ENCODE data around the gene MDFIC. TPM values are rescaled to one million over a fixed set of nuclear protein-coding genes. Genes with fewer than 3 reads are reported as not detected.

MDFIC gene
- total RNA-seq, 3 donors from 2014 or later (not counting 1 experiment from before 2014, with no cell fraction given) = 19.1 to 24.0 (median 21.8) TPM

DNA sequence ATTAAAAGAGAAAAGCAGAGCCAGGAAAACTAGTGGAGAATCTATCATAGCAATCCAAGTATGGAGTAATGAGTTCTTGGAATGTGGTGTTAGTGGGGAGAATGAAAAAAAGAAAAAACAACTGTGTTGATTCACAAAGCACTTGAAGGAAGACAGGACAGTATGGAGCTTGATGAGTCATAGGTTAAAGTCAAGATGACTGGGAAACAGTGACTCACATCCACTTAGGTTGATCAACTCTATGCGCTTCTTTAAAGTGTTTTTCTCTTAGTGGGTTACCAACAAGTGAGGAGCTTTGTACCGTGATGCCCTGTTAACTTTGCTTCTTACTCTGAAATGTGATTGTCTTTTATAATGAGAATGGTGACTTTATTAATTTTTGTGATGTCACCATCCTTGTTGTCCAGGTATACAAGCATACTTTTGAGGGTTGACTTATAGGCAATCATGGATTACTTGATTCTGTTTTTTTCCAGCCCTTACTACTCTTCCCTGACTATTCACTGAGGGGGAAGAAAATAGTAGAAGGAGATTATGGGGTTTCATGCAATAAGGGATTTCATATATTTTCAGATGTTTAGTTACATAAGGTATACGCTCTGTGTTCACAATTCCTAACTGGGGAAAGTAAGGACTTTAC is 32.1 kb upstream of the MDFIC start:
- Mint-ChIP-seq H3K27me3 (ENCODE audit: low read depth in 2 of 2) (peaks cover 12 to 30% of the 10 kb centered on the region in 2 donors), H3K9me3 (peaks cover 0 to 3% of the 10 kb centered on the region in 2 donors), H3K4me3 (no peak overlapping the region), H3K36me3 (no peaks in the 10 kb centered on the region), H3K27ac (no peak overlapping the region), H3K4me1 (no peaks in the 10 kb centered on the region)
- TF ChIP-seq, protein P1, sequence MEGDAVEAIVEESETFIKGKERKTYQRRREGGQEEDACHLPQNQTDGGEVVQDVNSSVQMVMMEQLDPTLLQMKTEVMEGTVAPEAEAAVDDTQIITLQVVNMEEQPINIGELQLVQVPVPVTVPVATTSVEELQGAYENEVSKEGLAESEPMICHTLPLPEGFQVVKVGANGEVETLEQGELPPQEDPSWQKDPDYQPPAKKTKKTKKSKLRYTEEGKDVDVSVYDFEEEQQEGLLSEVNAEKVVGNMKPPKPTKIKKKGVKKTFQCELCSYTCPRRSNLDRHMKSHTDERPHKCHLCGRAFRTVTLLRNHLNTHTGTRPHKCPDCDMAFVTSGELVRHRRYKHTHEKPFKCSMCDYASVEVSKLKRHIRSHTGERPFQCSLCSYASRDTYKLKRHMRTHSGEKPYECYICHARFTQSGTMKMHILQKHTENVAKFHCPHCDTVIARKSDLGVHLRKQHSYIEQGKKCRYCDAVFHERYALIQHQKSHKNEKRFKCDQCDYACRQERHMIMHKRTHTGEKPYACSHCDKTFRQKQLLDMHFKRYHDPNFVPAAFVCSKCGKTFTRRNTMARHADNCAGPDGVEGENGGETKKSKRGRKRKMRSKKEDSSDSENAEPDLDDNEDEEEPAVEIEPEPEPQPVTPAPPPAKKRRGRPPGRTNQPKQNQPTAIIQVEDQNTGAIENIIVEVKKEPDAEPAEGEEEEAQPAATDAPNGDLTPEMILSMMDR (IDR thresholded peaks at IDR 0.05) = no peak
- Histone ChIP-seq H3K4me1 (ENCODE audit: control insufficient read depth, insufficient read depth, low read length) (no peaks in the 10 kb centered on the region), H3K27me3 (ENCODE audit: control insufficient read depth, insufficient read depth, low read length) (no peaks in the 10 kb centered on the region), H3K9me3 (ENCODE audit: control insufficient read depth, insufficient read depth, low read length) (no peaks in the 10 kb centered on the region), H3K36me3 (ENCODE audit: control insufficient read depth, insufficient read depth, low read length) (no peaks in the 10 kb centered on the region), H3K4me3 (ENCODE audit: low read length) (no peak overlapping the region), H3K27ac (ENCODE audit: low read length) (no peak overlapping the region)
- DNase-seq = peak in 1 of 2 donors; percentile 5
- intact Hi-C loops (cut with micrococcal nuclease) = no loop called here
- peak in 1 of 3 donors; percentile 34 for ATAC-seq
- 55% methylated on average over 2 of the region's 3 CpGs for WGBS (ENCODE audit: insufficient coverage)

DNA sequence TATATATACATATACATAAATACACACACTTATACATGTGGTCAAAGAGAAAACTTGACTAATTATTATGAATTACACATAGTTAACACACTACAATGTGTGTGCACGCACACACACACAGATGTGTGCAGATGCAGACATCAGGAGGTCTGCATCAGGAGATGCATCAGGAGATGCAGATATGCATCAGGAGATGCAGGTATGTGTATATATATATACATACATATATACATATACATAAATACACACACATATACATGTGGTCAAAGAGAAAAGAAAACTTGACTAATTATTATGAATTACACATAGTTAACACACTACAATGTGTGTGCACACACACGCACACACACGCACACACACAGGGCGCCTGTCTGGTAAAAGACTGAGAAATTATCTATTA is 31.3 kb upstream of the MDFIC start:
- Mint-ChIP-seq H3K9me3 (peaks cover 0 to 3% of the 10 kb centered on the region in 2 donors), H3K36me3 (no peaks in the 10 kb centered on the region), H3K4me1 (no peaks in the 10 kb centered on the region), H3K27me3 (ENCODE audit: low read depth in 2 of 2) (peaks cover 12 to 35% of the 10 kb centered on the region in 2 donors), H3K4me3 (no peak overlapping the region), H3K27ac (no peak overlapping the region)
- TF ChIP-seq, protein P1 (IDR thresholded peaks at IDR 0.05) = no peak
- no peak overlapping the region for H3K27ac ChIP-seq (ENCODE audit: low read length)
- 100% methylated on average over 2 of the region's 4 CpGs for WGBS (ENCODE audit: insufficient coverage)
- H3K4me3 ChIP-seq (ENCODE audit: low read length) = no peak overlapping the region
- ATAC-seq (no peak), DNase-seq (no peak)
- no peaks in the 10 kb centered on the region for H3K36me3 ChIP-seq (ENCODE audit: control insufficient read depth, insufficient read depth, low read length)
- H3K27me3 ChIP-seq (ENCODE audit: control insufficient read depth, insufficient read depth, low read length) = no peaks in the 10 kb centered on the region
- intact Hi-C loops (cut with micrococcal nuclease) = no loop called here
- H3K4me1 ChIP-seq (ENCODE audit: control insufficient read depth, insufficient read depth, low read length) = no peaks in the 10 kb centered on the region
- no peaks in the 10 kb centered on the region for H3K9me3 ChIP-seq (ENCODE audit: control insufficient read depth, insufficient read depth, low read length)

DNA sequence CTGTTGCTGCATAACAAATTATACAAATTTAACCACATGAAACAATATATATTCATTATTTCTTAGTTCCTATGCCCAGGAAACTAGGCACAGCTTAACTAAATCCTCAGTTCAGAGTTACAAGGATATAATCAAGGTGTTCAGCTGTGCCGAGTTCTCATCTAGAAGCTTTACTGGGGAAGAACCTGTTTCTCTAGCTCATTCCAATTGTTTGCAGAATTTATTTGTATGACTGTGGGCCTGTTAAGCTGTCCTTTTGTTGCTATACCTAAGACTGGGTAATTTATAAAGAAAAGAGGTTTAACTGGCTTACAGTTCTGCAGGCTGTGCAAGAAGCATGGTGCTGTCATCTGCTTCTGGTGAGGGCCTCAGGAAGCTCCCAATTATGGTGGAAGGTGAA is 21.8 kb upstream of the MDFIC start:
- TF ChIP-seq, protein P1 (IDR thresholded peaks at IDR 0.05) = no peak
- WGBS (ENCODE audit: insufficient coverage) = 90% methylated on average over 1 of the region's 1 CpG
- Histone ChIP-seq H3K36me3 (ENCODE audit: control insufficient read depth, insufficient read depth, low read length) (no peaks in the 10 kb centered on the region), H3K4me1 (ENCODE audit: control insufficient read depth, insufficient read depth, low read length) (no peaks in the 10 kb centered on the region), H3K27me3 (ENCODE audit: control insufficient read depth, insufficient read depth, low read length) (no peaks in the 10 kb centered on the region), H3K27ac (ENCODE audit: low read length) (no peak overlapping the region), H3K4me3 (ENCODE audit: low read length) (no peak overlapping the region), H3K9me3 (ENCODE audit: control insufficient read depth, insufficient read depth, low read length) (no peaks in the 10 kb centered on the region)
- no peak for ATAC-seq
- Mint-ChIP-seq H3K36me3 (no peaks in the 10 kb centered on the region), H3K27ac (no peak overlapping the region), H3K4me3 (no peak overlapping the region), H3K27me3 (ENCODE audit: low read depth in 2 of 2) (peaks cover 8 to 10% of the 10 kb centered on the region in 2 donors), H3K9me3 (no peaks in the 10 kb centered on the region), H3K4me1 (no peaks in the 10 kb centered on the region)
- no peak for DNase-seq
- intact Hi-C loops (cut with micrococcal nuclease) = no loop called here

DNA sequence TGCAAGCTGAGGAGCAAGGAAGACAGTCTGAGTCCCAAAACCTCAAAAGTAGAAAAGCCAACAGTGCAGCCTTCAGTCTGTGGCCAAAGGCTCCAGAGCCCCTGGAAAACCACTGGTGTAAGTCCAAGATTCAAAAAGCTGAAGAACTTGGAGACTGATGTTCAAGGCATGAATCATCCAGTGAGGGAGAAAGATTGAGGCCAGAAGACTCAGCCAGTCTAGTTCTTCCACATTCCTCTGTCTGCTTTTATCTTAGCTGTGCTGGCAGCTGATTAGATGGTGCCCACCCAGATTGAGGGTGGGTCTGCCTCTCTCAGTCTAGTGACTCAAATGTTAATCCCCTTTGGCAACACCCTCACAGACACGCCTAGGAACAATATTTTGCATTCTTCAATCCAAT is 20.1 kb upstream of the MDFIC start:
- no peak overlapping the region for H3K4me3 ChIP-seq (ENCODE audit: low read length)
- H3K27ac ChIP-seq (ENCODE audit: low read length) = no peak overlapping the region
- DNase-seq = no peak
- H3K4me1 Mint-ChIP-seq = no peaks in the 10 kb centered on the region
- H3K4me3 Mint-ChIP-seq = no peak overlapping the region
- ATAC-seq = no peak
- H3K36me3 ChIP-seq (ENCODE audit: control insufficient read depth, insufficient read depth, low read length) = no peaks in the 10 kb centered on the region
- H3K9me3 Mint-ChIP-seq = no peaks in the 10 kb centered on the region
- no peaks in the 10 kb centered on the region for H3K9me3 ChIP-seq (ENCODE audit: control insufficient read depth, insufficient read depth, low read length)
- H3K27me3 Mint-ChIP-seq (ENCODE audit: low read depth in 2 of 2) = peaks cover 0 to 3% of the 10 kb centered on the region in 2 donors
- H3K36me3 Mint-ChIP-seq = no peaks in the 10 kb centered on the region
- no peaks in the 10 kb centered on the region for H3K27me3 ChIP-seq (ENCODE audit: control insufficient read depth, insufficient read depth, low read length)
- WGBS (ENCODE audit: insufficient coverage) = 83% methylated on average over 1 of the region's 1 CpG
- intact Hi-C loops (cut with micrococcal nuclease) = no loop called here
- no peak overlapping the region for H3K27ac Mint-ChIP-seq
- no peaks in the 10 kb centered on the region for H3K4me1 ChIP-seq (ENCODE audit: control insufficient read depth, insufficient read depth, low read length)
- TF ChIP-seq, protein P1 (IDR thresholded peaks at IDR 0.05) = no peak

Measured in natural killer cell (primary cell).